GM18867 (cell line): Measurements from ENCODE around the gene SART1.

Source experiments
- ATAC-seq: cut with Tn5 transposase; IDR thresholded peaks from one replicate; pipeline ENCODE4 v1.9.1; 2021; ENCODE audit warnings: mild to moderate bottlenecking, moderate library complexity; ENCODE audit not compliant: unreplicated experiment

Gene SART1

GRCh38 chr11:65961267-65962140 is at the start of gene SART1:
Gene SART1 (plus strand): TSS chr11:65961734. CDS start chr11:65961781, 47 bp downstream.
- peak; percentile 85 for ATAC-seq

DNA sequence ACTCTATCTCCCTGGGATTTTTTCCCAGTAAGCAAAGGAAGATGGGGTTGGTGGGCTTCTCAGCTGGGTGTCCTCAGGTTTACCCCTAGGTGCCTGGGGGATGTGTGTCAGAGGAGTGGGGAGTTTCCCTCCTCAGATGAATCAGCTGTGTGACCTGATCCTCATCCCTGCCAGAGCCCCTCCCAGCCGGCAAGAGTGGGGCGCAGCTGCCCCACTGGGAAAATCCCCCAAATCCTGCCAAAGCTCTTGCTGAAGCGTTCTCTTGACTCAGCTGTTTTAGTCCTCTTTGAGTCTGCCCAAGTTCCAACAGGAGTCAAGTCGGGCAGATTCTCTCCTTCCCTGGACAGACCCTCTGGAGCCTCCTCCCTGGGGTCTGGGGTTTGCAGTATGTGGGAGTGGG is 48.7 kb upstream of the SART1 start:
- ATAC-seq: no peak

DNA sequence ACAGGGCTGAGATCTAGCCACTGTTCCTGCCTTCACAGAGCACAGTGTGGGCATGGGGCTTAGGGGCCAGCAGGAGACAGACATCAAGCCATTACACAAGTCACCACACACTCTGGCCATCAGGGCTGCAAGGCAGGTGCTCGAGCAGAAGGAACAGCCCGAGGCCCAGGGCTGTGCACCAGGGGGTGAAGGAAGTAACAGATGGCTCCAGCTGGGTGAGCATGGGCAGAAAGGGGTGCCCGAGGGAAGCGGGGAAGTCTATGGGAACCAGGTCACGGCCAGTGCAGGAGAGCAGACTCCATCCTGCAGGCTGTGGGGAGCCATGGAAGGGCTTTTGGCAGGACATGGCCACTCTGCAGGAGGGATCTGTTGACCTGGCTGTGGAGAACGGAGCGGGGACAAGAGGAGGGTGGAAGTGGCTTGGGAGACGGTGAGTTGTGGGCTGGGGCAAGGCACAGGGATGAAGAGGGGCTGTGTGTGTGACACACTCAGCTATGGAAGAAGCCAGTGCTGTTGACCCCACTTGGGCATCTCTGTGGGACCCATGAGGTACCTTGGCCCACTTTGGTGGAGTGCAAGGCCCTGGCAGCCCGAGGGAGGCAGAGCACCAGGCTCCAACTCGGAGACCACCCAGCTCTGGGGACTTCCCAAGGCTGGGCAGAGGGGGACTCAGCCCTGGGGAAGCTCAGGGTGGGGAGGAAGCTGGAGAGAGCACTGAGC is 46.3 kb upstream of the SART1 start:
- no peak for ATAC-seq

DNA sequence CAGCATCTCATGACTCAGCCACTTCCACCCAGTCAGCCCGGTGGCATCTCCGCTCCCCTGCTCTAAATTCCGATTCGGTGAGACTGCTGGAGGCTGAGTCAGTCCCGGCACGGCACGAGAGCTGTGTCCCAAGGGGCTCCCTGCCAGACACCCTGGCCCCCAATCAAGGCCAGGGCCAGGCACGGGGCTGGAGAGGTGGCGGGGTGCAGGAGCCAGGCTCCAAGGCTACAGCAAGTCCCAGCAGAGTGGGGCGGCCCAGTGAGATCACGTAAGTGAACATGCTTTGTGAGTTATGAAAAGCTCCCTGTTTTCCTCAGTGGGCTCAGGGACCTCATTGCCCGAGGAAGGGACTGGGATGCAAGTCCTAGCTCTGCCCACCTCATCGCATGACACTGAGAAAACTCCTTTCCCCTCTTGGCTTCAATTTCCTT is 45.7 kb upstream of the SART1 start:
- ATAC-seq: no peak

- ATAC-seq: no peak
Observed at GRCh38 chr11:65916391-65916790, 45.1 kb upstream of the SART1 start.

DNA sequence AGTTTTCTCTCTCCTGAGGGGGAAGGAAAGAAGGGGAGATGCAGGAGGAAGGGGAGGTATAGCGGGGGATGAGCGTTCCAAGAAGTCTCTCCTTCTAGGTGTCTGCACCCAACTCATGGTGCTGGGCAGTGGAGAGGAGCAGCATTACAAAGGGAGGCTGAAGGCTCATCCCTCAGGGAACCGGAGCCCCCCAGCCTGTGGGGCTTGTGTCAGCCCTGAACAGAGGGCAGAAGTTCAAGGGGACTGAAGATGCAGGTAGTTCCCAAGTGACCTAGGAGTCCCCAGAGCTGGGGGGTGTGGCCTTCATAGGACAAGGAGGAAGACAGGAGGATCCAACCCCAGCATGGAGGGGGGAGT is 44.5 kb upstream of the SART1 start:
- no peak for ATAC-seq

GRCh38 chr11:65917434-65918210 is 43.9 kb upstream of the SART1 start:
- no peak for ATAC-seq

DNA sequence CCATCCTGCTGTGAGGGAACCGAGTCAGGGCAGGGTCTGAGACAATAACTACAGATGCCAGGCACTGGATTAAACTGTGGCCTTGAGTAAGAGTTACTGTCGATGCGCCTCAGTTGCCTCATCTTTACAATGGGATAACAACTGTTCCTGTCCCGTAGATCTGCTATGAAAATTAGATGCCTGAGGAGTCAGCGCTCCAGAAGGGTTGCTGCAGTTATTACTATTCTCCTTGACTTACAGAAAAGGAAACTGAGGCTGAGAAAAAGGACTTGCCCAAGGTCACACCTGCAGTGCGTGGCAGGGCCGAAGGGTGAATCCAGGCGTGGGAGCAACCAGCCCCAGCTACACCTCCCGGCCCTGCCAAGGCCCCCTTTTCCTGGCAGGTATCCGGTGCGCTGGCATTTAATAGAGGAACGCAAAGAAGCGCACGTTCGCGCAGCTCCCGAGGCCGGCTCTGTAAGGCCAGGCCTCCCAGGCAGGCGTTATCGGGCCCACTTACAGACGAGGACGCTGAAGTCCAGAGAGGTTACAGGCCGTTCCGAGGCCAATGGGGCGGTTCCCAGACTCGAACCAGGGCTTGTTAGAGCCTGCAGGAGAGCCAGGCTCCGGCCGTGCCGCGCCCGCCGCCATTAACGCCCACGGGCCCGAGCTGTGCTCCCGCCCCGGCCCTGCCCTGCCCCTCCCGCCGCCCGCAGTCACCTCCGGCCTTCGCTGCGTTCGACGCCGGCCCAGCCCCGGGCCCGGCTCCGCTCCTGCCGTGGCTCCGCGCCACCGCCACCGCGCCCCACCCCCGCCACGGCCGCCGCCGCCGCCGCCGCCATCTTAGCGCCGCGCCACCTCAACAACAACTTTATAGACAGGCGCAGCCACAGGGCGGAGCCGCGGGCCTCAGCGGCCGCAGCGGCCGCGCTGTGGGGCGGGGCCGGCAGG is 43.1 kb upstream of the SART1 start, which contains the start of gene C11orf68:
TSS of gene C11orf68 (minus strand) at position 852 of the 930 bp plus-strand sequence. CDS start at position 821, 31 bp downstream.
- ATAC-seq: peak; percentile 53

DNA sequence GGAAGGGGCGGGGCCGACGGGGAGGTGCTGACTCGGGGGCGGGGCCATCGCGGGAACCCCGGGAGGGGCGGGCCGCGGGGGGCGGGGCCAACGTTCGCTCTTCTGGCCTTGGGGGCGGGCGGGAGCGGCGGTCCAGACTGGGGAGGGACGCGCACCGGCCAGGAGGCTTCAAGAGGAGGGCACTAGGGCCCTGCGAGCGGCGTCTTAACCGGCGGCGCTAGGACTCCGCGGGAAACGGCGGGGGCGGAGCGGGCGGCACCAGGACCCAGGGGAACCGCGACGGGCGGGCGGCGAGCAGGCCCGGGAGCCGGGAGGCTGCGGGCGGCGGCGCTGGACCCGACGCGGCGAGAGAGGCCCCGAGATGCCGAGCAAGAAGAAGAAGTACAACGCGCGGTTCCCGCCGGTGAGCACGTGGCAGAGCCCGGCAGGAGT is 42.4 kb upstream of the SART1 start, which contains the start of gene DRAP1:
TSS of gene DRAP1 (plus strand) at position 286 of the 432 bp plus-strand sequence. CDS start at position 362, 76 bp downstream.
- peak; percentile 79 for ATAC-seq

- ATAC-seq: peak; percentile 36
Observed at GRCh38 chr11:65919573-65920371, 41.8 kb upstream of the SART1 start.

- ATAC-seq: no peak
Observed at GRCh38 chr11:65920372-65920802, 41.1 kb upstream of the SART1 start.

- no peak for ATAC-seq
Observed at GRCh38 chr11:65921033-65921555, 40.4 kb upstream of the SART1 start.

- no peak for ATAC-seq
Observed at GRCh38 chr11:65921876-65922275, 39.7 kb upstream of the SART1 start.

DNA sequence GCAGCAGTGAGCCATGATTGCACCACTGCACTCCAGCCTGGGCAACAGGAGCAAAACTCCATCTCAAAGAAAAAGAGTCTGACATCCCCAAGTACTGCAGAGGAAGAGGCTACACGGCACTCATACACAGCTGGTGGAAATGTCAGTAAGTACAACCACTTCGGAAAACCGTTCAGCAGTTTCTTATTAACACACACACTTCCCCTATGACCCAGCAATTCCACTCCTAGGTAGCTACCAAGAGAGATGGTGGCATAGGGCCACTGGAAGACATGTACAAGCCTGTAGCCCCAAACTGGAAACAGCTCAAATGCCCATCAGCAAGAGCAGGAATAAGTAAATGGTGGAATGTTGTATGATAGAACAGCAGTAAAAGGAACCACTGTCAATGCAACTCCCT is 39.0 kb upstream of the SART1 start:
- ATAC-seq: no peak

DNA sequence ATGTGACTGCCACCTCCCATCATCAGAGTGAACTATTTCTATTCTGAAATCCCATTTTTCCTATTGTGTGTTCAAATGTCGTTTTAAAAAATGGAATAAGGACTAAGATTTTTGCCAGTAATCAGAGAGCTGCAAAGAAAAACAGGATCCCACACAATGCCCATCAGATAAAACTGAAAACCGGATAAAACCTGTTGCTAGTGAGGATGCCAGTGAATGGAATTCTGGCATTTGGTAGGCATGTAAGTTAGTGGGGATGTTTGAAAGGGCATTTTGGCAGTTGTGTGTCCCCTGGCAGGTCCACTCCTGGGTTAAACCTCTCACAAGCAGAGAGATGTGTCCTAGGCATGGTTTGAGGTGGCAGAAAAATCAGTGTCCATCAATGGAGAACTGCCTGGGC is 36.1 kb upstream of the SART1 start:
- ATAC-seq: no peak

DNA sequence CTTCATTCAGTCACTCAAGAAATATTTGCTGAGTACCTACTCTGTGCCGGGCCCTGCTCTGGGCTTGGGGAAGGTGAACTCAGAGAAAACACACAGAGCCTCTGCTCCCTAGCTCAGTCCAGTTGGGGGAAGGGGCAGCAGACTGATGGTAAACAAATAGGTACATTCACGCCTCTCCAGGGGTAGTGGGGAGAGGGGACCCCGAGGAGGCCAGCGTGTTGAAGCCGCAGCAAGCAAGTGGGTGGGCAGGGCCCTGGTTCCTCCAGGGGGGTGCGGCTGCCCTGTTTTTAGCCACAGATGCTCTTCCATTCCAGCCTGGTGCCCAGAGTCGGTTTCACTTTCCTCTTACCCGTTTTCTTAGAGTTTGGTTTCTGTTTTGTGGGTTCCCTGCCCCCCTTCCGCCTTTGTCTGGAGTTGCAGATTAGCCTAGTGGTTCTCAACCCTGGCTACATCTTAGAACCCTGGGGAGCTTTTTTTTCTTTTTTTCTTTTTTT is 33.6 kb upstream of the SART1 start:
- ATAC-seq: peak; percentile 80

- ATAC-seq: no peak
Observed at GRCh38 chr11:65928667-65929066, 32.9 kb upstream of the SART1 start.

GRCh38 chr11:65931773-65932557 is 29.6 kb upstream of the SART1 start:
- no peak for ATAC-seq
